Activated T-helper 2 cell treated with anti-CD3 and anti-CD28 coated beads, Interferon-gamma antibody, Interleukin-2, Interleukin-4, amounts not matched to agents 10 μg/mL and 5 μg/mL and 100 μg/mL, durations not matched to agents 14 hours and 24 hours and 36 hours (primary cell): ENCODE results near the gene PRKD1. TPM values are rescaled to one million over a fixed set of nuclear protein-coding genes. Genes with fewer than 3 reads are reported as not detected.

Experiments used
- DNase-seq: peaks from one replicate; pipeline ENCODE4 v3.0.0; 2021; ENCODE audit warnings: low spot score
- H3K27ac Mint-ChIP-seq: one replicate; pipeline ENCODE4 v1.8.0; 2021; ENCODE audit warnings: mixed read lengths
- H3K27me3 Mint-ChIP-seq: one replicate; pipeline ENCODE4 v1.8.0; 2021; ENCODE audit warnings: low read depth, mixed read lengths
- H3K36me3 Mint-ChIP-seq: one replicate; pipeline ENCODE4 v1.8.0; 2021; ENCODE audit warnings: low read depth, mixed read lengths
- H3K4me1 Mint-ChIP-seq: one replicate; pipeline ENCODE4 v1.8.0; 2021; ENCODE audit warnings: low read depth, mixed read lengths
- H3K4me3 Mint-ChIP-seq: one replicate; pipeline ENCODE4 v1.8.0; 2021; ENCODE audit warnings: low read depth, mild to moderate bottlenecking, moderate library complexity, mixed read lengths
- H3K9me3 Mint-ChIP-seq: one replicate; pipeline ENCODE4 v1.8.0; 2021; ENCODE audit warnings: mixed read lengths
- intact Hi-C: fragments of 100-400 bp; cut with micrococcal nuclease; formaldehyde crosslinking; loops from one replicate; pipeline ENCODE4 v1.15.1; 2023
- total RNA-seq: library from RNA; stranded (reverse); gene quantifications from 2 replicates; pipeline ENCODE4 v1.2.3, GENCODE V29; 2022

PRKD1 gene
- total RNA-seq, 1 donor from 2014 or later = not detected

GRCh38 chr14:29618323-29619067 is 309.2 kb downstream of the PRKD1 start:
- no peaks in the 10 kb centered on the region for H3K4me1 Mint-ChIP-seq
- no peak for DNase-seq
- intact Hi-C loops = no loop called here
- H3K27ac Mint-ChIP-seq = no peak overlapping the region
- H3K36me3 Mint-ChIP-seq = no peaks in the 10 kb centered on the region
- H3K27me3 Mint-ChIP-seq = no peaks in the 10 kb centered on the region
- H3K9me3 Mint-ChIP-seq = peaks cover 42% of the 10 kb centered on the region
- no peak overlapping the region for H3K4me3 Mint-ChIP-seq

DNA sequence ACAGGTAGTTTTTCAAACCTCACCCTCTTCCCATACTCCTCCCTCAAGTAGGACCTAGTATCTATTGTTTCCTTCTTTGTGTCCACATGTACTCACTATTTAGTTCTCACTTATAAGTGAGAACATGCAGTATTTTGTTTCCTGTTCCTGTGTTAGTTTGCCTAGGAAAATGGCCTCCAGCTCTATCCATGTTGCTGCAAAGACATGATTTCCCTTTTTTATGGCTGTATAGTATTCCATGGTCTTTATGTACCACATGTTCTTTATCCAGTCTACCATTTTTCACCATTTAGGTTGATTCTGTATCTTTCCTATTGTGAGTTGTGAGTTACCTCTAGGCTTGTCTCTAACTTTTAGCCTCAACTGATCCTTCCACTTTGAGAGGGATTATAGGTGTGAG is 310.7 kb downstream of the PRKD1 start:
- H3K4me1 Mint-ChIP-seq = no peaks in the 10 kb centered on the region
- peaks cover 44% of the 10 kb centered on the region for H3K9me3 Mint-ChIP-seq
- no peaks in the 10 kb centered on the region for H3K27me3 Mint-ChIP-seq
- intact Hi-C loops = no loop called here
- DNase-seq = no peak
- no peak overlapping the region for H3K27ac Mint-ChIP-seq
- H3K36me3 Mint-ChIP-seq = no peaks in the 10 kb centered on the region
- no peak overlapping the region for H3K4me3 Mint-ChIP-seq

DNA sequence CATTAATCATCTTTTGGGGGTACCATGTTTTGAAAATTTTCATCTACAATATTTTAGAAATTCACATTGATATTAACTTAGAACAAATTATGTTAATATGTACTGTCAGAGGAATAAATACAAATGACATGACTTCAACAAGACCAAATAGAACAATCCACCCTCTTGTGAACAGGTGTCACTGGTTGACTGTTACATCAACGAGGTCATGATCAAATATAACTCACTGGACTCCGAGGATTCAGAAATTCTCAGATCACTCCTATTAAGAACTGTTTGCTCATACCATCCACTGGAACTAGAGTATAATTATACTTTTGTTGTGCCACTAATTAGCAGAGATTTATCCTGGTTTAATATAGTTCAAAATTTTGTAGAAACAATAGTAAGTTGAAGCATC is 318.8 kb downstream of the PRKD1 start:
- Mint-ChIP-seq H3K4me1 (no peaks in the 10 kb centered on the region), H3K27me3 (no peaks in the 10 kb centered on the region)
- intact Hi-C loops = no loop called here

DNA sequence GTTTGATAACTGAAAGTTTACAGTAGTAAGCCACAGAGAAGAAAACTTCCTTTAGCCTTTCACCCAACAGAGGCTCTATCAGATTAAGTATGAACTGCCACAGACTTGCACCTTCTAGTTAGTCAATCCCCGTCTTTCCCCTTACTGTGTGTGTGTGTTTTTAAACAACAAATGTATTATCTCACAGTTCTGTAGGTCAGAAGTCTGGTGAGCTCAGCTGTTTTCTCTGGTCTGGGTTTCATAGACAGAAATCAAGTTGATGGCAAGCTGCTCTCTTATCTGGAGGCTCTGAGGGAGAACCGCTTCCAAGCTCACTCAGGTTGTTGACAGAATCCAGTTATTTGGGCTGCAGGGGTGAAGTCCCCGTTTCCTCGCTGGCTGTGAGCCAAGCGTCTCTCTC is 320.5 kb downstream of the PRKD1 start:
- no peaks in the 10 kb centered on the region for H3K4me1 Mint-ChIP-seq
- peaks cover 39% of the 10 kb centered on the region for H3K9me3 Mint-ChIP-seq
- H3K27me3 Mint-ChIP-seq = no peaks in the 10 kb centered on the region
- intact Hi-C loops = no loop called here
- H3K27ac Mint-ChIP-seq = no peak overlapping the region
- H3K36me3 Mint-ChIP-seq = no peaks in the 10 kb centered on the region
- H3K4me3 Mint-ChIP-seq = no peak overlapping the region
- DNase-seq = no peak

More for the DNA sequence above, 318.8 kb downstream of the PRKD1 start:
- no peak overlapping the region for H3K27ac Mint-ChIP-seq
- no peak overlapping the region for H3K4me3 Mint-ChIP-seq
- H3K9me3 Mint-ChIP-seq = peaks cover 47% of the 10 kb centered on the region
- no peaks in the 10 kb centered on the region for H3K36me3 Mint-ChIP-seq
- no peak for DNase-seq

DNA sequence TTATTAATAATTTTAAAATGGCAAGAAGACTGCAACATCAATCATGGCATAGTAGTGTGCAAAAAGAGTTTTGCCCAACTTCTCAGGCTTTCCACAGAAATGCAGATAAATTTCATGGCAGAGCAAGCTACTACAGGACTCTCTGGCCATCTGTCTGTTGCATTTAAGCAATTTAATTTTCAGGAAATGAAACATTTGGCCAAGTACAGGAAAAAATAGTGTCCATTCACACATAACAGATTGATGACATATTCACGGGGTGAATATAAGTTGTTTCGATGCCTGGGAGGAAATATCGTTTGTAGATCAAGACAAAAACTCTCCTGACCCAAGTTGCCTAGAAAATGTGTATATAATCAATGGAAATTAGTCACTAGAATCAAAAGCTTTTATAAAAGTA is 324.0 kb downstream of the PRKD1 start:
- H3K4me3 Mint-ChIP-seq = no peak overlapping the region
- no peak overlapping the region for H3K27ac Mint-ChIP-seq
- peaks cover 25% of the 10 kb centered on the region for H3K9me3 Mint-ChIP-seq
- no peaks in the 10 kb centered on the region for H3K4me1 Mint-ChIP-seq
- DNase-seq = no peak
- no peaks in the 10 kb centered on the region for H3K27me3 Mint-ChIP-seq
- H3K36me3 Mint-ChIP-seq = no peaks in the 10 kb centered on the region
- intact Hi-C loops = no loop called here

DNA sequence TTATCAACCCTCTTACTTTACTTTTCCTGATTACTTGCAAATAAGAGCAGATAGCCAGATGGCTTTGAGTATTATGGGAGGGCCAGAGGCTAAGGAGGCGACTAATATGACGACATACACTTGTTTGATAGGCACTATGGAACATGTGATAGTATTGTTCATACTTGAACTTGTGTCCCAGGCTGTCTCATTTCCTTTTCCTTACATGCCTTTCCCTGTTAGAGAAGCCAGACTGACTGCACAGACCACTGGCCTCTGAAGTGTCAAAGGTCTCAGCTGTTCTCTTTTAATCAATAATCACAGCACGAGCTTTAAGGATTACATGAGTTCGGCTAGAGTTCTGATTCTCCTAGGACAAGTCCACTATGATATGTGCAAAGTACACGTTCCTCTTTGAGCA is 326.0 kb downstream of the PRKD1 start:
- Mint-ChIP-seq H3K4me1 (no peaks in the 10 kb centered on the region), H3K9me3 (peaks cover 19% of the 10 kb centered on the region), H3K27ac (no peak overlapping the region), H3K36me3 (no peaks in the 10 kb centered on the region), H3K4me3 (no peak overlapping the region), H3K27me3 (no peaks in the 10 kb centered on the region)
- intact Hi-C loops = no loop called here
- no peak for DNase-seq

- no peak overlapping the region for H3K27ac Mint-ChIP-seq
- no peaks in the 10 kb centered on the region for H3K36me3 Mint-ChIP-seq
- H3K9me3 Mint-ChIP-seq = peaks cover 30% of the 10 kb centered on the region
- no peak for DNase-seq
- intact Hi-C loops = no loop called here
- H3K27me3 Mint-ChIP-seq = no peaks in the 10 kb centered on the region
- H3K4me1 Mint-ChIP-seq = no peaks in the 10 kb centered on the region
- H3K4me3 Mint-ChIP-seq = no peak overlapping the region
Measured at GRCh38 chr14:29587761-29588470, 339.7 kb downstream of the PRKD1 start.

DNA sequence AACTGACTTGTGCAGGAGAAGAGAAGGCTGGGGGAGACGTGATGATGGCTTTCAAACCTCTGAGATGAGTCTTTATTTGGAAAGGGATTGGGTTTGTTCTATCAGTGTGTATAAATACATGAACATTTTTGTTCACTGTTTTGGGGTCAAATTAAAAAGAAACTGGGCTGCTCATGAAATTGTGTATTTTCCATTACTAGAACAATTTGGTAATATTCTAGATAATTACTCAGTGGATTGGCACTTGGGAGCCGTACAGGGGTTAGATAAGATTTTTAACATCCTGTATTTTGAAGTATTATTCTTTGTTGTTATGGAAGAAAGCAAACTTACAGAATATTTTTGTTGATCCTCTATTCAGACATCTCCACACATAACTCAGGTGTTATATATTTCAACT is 340.6 kb downstream of the PRKD1 start:
- intact Hi-C loops = no loop called here
- Mint-ChIP-seq H3K4me1 (no peaks in the 10 kb centered on the region), H3K9me3 (peaks cover 38% of the 10 kb centered on the region), H3K4me3 (no peak overlapping the region), H3K36me3 (no peaks in the 10 kb centered on the region), H3K27ac (no peak overlapping the region), H3K27me3 (no peaks in the 10 kb centered on the region)
- DNase-seq = no peak

DNA sequence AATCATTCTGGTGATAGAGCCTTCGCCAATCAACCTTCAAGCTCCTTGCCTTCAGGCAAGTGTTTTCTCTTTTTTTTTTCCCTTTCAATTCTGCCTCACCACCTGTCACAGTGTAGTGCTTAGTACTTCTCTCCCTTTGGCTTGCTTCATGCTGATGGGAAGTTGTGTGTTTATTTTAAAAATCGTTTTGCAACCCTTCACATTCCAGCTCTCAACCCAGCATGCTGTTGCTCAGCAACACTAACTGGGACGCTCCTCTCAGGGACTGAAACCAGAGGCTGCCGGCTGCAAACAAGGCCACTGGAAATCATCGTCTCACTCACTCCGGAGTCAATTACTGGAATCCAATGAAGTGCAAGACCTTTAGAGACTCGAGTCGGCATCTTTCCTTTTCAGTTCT is 342.7 kb downstream of the PRKD1 start:
- Mint-ChIP-seq H3K9me3 (peaks cover 48% of the 10 kb centered on the region), H3K4me1 (no peaks in the 10 kb centered on the region), H3K27me3 (no peaks in the 10 kb centered on the region), H3K36me3 (no peaks in the 10 kb centered on the region), H3K4me3 (no peak overlapping the region), H3K27ac (no peak overlapping the region)
- DNase-seq = no peak
- intact Hi-C loops = no loop called here

DNA sequence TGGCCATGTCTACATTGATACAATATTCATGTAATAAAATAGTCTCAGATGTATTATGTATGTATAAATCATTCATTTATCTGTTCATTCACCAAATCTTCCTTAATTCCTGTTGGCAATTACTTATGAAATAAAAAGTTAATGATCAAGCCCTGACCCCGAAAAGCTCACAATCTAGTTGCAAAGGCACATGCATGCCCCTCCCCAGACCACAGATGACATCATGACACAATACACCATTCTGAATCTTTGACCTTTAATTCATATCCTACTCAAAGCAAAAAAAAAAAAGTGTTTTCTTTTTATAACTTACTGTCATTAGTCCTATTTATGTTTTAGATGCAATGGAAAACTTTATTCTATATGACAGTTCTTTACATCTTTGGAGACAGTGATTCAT is 346.9 kb downstream of the PRKD1 start:
- intact Hi-C loops = no loop called here
- no peak overlapping the region for H3K4me3 Mint-ChIP-seq
- DNase-seq = no peak
- peaks cover 41% of the 10 kb centered on the region for H3K9me3 Mint-ChIP-seq
- no peaks in the 10 kb centered on the region for H3K27me3 Mint-ChIP-seq
- H3K27ac Mint-ChIP-seq = no peak overlapping the region
- H3K4me1 Mint-ChIP-seq = no peaks in the 10 kb centered on the region
- no peaks in the 10 kb centered on the region for H3K36me3 Mint-ChIP-seq

- H3K4me3 Mint-ChIP-seq = no peak overlapping the region
- peaks cover 38% of the 10 kb centered on the region for H3K9me3 Mint-ChIP-seq
- DNase-seq = no peak
- H3K27me3 Mint-ChIP-seq = no peaks in the 10 kb centered on the region
- no peaks in the 10 kb centered on the region for H3K36me3 Mint-ChIP-seq
- H3K4me1 Mint-ChIP-seq = no peaks in the 10 kb centered on the region
- no peak overlapping the region for H3K27ac Mint-ChIP-seq
- intact Hi-C loops = no loop called here
Measured at GRCh38 chr14:29579838-29580237, 347.8 kb downstream of the PRKD1 start.

- Mint-ChIP-seq H3K4me3 (no peak overlapping the region), H3K27ac (no peak overlapping the region), H3K4me1 (no peaks in the 10 kb centered on the region), H3K27me3 (no peaks in the 10 kb centered on the region), H3K9me3 (peaks cover 44% of the 10 kb centered on the region), H3K36me3 (no peaks in the 10 kb centered on the region)
- no peak for DNase-seq
- intact Hi-C loops = no loop called here
Measured at GRCh38 chr14:29576927-29577326, 350.7 kb downstream of the PRKD1 start.

DNA sequence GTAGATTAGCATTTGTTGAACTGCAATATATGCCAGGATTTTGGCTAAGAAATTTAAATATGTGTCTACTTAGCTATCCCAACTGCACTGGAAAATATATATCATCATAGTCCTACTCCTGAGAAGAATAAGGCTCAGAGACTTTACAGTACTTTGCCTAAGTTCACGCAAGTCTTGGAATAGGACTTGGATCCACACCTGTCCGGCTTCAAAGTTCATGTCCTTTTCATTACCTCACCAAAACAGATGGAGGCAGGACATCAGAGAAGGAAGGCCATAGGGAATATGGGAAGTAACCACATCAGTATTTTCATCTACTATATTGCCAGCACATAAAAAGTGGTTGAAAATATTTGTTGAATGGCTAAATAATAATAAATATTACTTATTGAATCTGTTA is 358.5 kb downstream of the PRKD1 start:
- intact Hi-C loops = no loop called here
- Mint-ChIP-seq H3K36me3 (no peaks in the 10 kb centered on the region), H3K4me1 (no peaks in the 10 kb centered on the region), H3K9me3 (peaks cover 73% of the 10 kb centered on the region), H3K27ac (no peak overlapping the region), H3K27me3 (no peaks in the 10 kb centered on the region), H3K4me3 (no peak overlapping the region)
- DNase-seq = no peak
